ES-I3 (cell line): Measurements from ENCODE around the gene TMEM235.

Source experiments
- H3K36me3 ChIP-seq: 2 replicates; pipeline ENCODE4 v1.6.1; 2013; ENCODE audit warnings: mild to moderate bottlenecking, low read length, control low read depth, moderate library complexity; ENCODE audit not compliant: insufficient read depth
- H3K4me1 ChIP-seq: 2 replicates; pipeline ENCODE4 v1.6.1; 2013; ENCODE audit warnings: mild to moderate bottlenecking, control low read depth, low read length; ENCODE audit not compliant: insufficient read depth
- H3K9ac ChIP-seq: 2 replicates; pipeline ENCODE4 v1.6.1; 2013; ENCODE audit warnings: low read depth, mild to moderate bottlenecking, low read length, moderate library complexity
- H3K9me3 ChIP-seq: 2 replicates; pipeline ENCODE4 v1.6.1; 2013; ENCODE audit warnings: mild to moderate bottlenecking, low read length, moderate library complexity; ENCODE audit not compliant: control insufficient read depth, insufficient read depth

Gene TMEM235

GRCh38 chr17:78205124-78205775, 26.2 kb upstream of the TMEM235 start:
- Histone ChIP-seq H3K36me3 (0 out of 2 replicates have a peak, but pooled peaks cover 2% of the 10 kb centered on the region), H3K9me3 (no peaks in the 10 kb centered on the region), H3K9ac (no peak overlapping the region), H3K4me1 (no peaks in the 10 kb centered on the region; the same call in 1 of the 2 replicates)

GRCh38 chr17:78206298-78206697, 25.1 kb upstream of the TMEM235 start:
- 0 out of 2 replicates have a peak, but pooled peaks cover 2% of the 10 kb centered on the region for H3K36me3 ChIP-seq
- H3K9ac ChIP-seq, result no peak overlapping the region
- no peaks in the 10 kb centered on the region for H3K9me3 ChIP-seq
- H3K4me1 ChIP-seq, result no peaks in the 10 kb centered on the region

GRCh38 chr17:78208486-78208885, 22.9 kb upstream of the TMEM235 start:
- Histone ChIP-seq H3K9me3 (no peaks in the 10 kb centered on the region), H3K9ac (no peak overlapping the region), H3K4me1 (no peaks in the 10 kb centered on the region), H3K36me3 (0 out of 2 replicates have a peak, but pooled peaks cover 2% of the 10 kb centered on the region)

DNA sequence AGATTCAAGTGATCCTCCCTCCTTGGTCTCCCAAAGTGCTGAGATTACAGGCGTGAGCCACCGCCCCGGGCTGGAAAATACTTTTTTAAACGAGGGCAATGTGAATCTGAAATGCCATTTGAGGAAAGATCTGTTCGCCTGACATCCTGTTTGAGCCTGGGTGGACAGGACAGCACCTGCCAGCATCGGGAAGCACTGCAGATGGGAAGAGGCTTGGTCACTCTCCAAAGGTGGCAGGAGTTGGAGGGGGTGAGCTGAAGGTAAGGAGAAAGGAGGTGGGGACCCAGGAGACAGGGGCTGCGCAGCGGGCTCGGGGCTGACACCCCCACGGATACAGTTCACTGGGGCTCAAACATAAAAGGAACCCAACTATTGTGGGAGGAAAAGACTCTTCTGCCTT, 21.3 kb upstream of the TMEM235 start:
- Histone ChIP-seq H3K9me3 (no peaks in the 10 kb centered on the region), H3K9ac (no peak overlapping the region), H3K4me1 (no peaks in the 10 kb centered on the region), H3K36me3 (0 out of 2 replicates have a peak, but pooled peaks cover 2% of the 10 kb centered on the region)

- no peaks in the 10 kb centered on the region for H3K9me3 ChIP-seq
- H3K36me3 ChIP-seq, result 0 out of 2 replicates have a peak, but pooled peaks cover 6% of the 10 kb centered on the region
- H3K4me1 ChIP-seq, result no peaks in the 10 kb centered on the region
These were observed 20.4 kb upstream of the TMEM235 start for GRCh38 chr17:78211032-78211431.

DNA sequence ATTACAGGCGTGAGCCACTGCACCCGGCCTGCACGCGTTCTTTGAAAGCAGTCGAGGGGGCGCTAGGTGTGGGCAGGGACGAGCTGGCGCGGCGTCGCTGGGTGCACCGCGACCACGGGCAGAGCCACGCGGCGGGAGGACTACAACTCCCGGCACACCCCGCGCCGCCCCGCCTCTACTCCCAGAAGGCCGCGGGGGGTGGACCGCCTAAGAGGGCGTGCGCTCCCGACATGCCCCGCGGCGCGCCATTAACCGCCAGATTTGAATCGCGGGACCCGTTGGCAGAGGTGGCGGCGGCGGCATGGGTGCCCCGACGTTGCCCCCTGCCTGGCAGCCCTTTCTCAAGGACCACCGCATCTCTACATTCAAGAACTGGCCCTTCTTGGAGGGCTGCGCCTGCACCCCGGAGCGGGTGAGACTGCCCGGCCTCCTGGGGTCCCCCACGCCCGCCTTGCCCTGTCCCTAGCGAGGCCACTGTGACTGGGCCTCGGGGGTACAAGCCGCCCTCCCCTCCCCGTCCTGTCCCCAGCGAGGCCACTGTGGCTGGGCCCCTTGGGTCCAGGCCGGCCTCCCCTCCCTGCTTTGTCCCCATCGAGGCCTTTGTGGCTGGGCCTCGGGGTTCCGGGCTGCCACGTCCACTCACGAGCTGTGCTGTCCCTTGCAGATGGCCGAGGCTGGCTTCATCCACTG, 17.3 kb upstream of the TMEM235 start, which contains the start of gene BIRC5:
Gene BIRC5, plus strand, starts transcription at position 238 of the 690 bp plus-strand sequence. Its CDS starts 64 bp downstream, at position 302.
- peak within 1 kb of the TSS; percentile 79 for H3K9ac ChIP-seq
- H3K4me1 ChIP-seq, result no peaks in the 10 kb centered on the region
- H3K9me3 ChIP-seq, result no peaks in the 10 kb centered on the region
- peaks cover 14% of the 10 kb centered on the region; the same call in 1 of the 2 replicates for H3K36me3 ChIP-seq

More at GRCh38 chr17:78211032-78211431, 20.4 kb upstream of the TMEM235 start:
- H3K9ac ChIP-seq, result no peak overlapping the region

GRCh38 chr17:78214706-78215061, 16.7 kb upstream of the TMEM235 start:
- Histone ChIP-seq H3K4me1 (peaks cover 4% of the 10 kb centered on the region; the same call in 1 of the 2 replicates), H3K9me3 (no peaks in the 10 kb centered on the region), H3K9ac (peak overlapping the region; percentile 79), H3K36me3 (peaks cover 14% of the 10 kb centered on the region; the same call in 1 of the 2 replicates)

DNA sequence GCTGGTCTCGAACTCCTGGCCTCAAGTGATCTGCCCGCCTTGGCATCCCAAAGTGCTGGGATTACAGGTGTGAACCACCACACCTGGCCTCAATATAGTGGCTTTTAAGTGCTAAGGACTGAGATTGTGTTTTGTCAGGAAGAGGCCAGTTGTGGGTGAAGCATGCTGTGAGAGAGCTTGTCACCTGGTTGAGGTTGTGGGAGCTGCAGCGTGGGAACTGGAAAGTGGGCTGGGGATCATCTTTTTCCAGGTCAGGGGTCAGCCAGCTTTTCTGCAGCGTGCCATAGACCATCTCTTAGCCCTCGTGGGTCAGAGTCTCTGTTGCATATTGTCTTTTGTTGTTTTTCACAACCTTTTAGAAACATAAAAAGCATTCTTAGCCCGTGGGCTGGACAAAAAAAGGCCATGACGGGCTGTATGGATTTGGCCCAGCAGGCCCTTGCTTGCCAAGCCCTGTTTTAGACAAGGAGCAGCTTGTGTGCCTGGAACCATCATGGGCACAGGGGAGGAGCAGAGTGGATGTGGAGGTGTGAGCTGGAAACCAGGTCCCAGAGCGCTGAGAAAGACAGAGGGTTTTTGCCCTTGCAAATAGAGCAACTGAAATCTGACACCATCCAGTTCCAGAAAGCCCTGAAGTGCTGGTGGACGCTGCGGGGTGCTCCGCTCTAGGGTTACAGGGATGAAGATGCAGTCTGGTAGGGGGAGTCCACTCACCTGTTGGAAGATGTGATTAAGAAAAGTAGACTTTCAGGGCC, 11.9 kb upstream of the TMEM235 start:
- peaks cover 28% of the 10 kb centered on the region for H3K36me3 ChIP-seq
- H3K4me1 ChIP-seq, result peaks cover 6% of the 10 kb centered on the region; the same call in 1 of the 2 replicates
- no peaks in the 10 kb centered on the region; the same call in 1 of the 2 replicates for H3K9me3 ChIP-seq
- no peak overlapping the region for H3K9ac ChIP-seq

GRCh38 chr17:78223061-78223460, 8.4 kb upstream of the TMEM235 start:
- Histone ChIP-seq H3K9me3 (no peaks in the 10 kb centered on the region; the same call in 1 of the 2 replicates), H3K4me1 (peaks cover 6% of the 10 kb centered on the region; the same call in 1 of the 2 replicates), H3K9ac (no peak overlapping the region), H3K36me3 (peaks cover 14% of the 10 kb centered on the region)

DNA sequence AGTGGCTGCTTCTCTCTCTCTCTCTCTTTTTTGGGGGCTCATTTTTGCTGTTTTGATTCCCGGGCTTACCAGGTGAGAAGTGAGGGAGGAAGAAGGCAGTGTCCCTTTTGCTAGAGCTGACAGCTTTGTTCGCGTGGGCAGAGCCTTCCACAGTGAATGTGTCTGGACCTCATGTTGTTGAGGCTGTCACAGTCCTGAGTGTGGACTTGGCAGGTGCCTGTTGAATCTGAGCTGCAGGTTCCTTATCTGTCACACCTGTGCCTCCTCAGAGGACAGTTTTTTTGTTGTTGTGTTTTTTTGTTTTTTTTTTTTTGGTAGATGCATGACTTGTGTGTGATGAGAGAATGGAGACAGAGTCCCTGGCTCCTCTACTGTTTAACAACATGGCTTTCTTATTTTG, 7.7 kb upstream of the TMEM235 start:
- peaks cover 14% of the 10 kb centered on the region for H3K36me3 ChIP-seq
- H3K9ac ChIP-seq, result no peak overlapping the region
- H3K9me3 ChIP-seq, result no peaks in the 10 kb centered on the region; the same call in 1 of the 2 replicates
- H3K4me1 ChIP-seq, result peaks cover 6% of the 10 kb centered on the region; the same call in 1 of the 2 replicates

DNA sequence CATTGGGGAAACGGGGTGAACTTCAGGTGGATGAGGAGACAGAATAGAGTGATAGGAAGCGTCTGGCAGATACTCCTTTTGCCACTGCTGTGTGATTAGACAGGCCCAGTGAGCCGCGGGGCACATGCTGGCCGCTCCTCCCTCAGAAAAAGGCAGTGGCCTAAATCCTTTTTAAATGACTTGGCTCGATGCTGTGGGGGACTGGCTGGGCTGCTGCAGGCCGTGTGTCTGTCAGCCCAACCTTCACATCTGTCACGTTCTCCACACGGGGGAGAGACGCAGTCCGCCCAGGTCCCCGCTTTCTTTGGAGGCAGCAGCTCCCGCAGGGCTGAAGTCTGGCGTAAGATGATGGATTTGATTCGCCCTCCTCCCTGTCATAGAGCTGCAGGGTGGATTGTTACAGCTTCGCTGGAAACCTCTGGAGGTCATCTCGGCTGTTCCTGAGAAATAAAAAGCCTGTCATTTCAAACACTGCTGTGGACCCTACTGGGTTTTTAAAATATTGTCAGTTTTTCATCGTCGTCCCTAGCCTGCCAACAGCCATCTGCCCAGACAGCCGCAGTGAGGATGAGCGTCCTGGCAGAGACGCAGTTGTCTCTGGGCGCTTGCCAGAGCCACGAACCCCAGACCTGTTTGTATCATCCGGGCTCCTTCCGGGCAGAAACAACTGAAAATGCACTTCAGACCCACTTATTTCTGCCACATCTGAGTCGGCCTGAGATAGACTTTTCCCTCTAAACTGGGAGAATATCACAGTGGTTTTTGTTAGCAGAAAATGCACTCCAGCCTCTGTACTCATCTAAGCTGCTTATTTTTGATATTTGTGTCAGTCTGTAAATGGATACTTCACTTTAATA, 7.0 kb upstream of the TMEM235 start:
- H3K9ac ChIP-seq, result no peak overlapping the region
- H3K9me3 ChIP-seq, result no peaks in the 10 kb centered on the region; the same call in 1 of the 2 replicates
- H3K36me3 ChIP-seq, result peaks cover 14% of the 10 kb centered on the region
- peaks cover 3% of the 10 kb centered on the region; the same call in 1 of the 2 replicates for H3K4me1 ChIP-seq

- Histone ChIP-seq H3K4me1 (no peaks in the 10 kb centered on the region; the same call in 1 of the 2 replicates), H3K36me3 (peaks cover 14% of the 10 kb centered on the region), H3K9ac (no peak overlapping the region), H3K9me3 (no peaks in the 10 kb centered on the region; the same call in 1 of the 2 replicates)
These were observed 6.2 kb upstream of the TMEM235 start for GRCh38 chr17:78225088-78225865.
